ENCODE results near the gene PNLIP.

PNLIP gene

GRCh38 chr10:116545756-116546155, at the start of gene PNLIP:
Gene PNLIP (plus strand): TSS chr10:116545931. CDS start chr10:116546093, 162 bp downstream.
- no peak for DNase-seq (ENCODE audit: low read depth, low spot score)
- H3K27ac ChIP-seq = no peak within 1 kb of the TSS

GRCh38 chr10:116504786-116505185, 40.9 kb upstream of the PNLIP start:
- no peak overlapping the region for H3K27ac ChIP-seq
- DNase-seq (ENCODE audit: low read depth, low spot score) = no peak

- DNase-seq (ENCODE audit: low read depth, low spot score) = no peak
- no peak overlapping the region for H3K27ac ChIP-seq
These were observed 35.2 kb upstream of the PNLIP start for GRCh38 chr10:116510565-116510964.

GRCh38 chr10:116511365-116511764, 34.4 kb upstream of the PNLIP start:
- no peak overlapping the region for H3K27ac ChIP-seq
- DNase-seq (ENCODE audit: low read depth, low spot score) = no peak

- H3K27ac ChIP-seq = no peak overlapping the region
- DNase-seq (ENCODE audit: low read depth, low spot score) = no peak
These were observed 24.1 kb upstream of the PNLIP start for GRCh38 chr10:116521424-116522290.

GRCh38 chr10:116522803-116523381, 22.8 kb upstream of the PNLIP start:
- no peak for DNase-seq (ENCODE audit: low read depth, low spot score)
- no peak overlapping the region for H3K27ac ChIP-seq

- H3K27ac ChIP-seq = no peak overlapping the region
- DNase-seq (ENCODE audit: low read depth, low spot score) = no peak
These were observed 21.0 kb upstream of the PNLIP start for GRCh38 chr10:116524736-116525135.

- no peak for DNase-seq (ENCODE audit: low read depth, low spot score)
- no peak overlapping the region for H3K27ac ChIP-seq
These were observed 19.5 kb upstream of the PNLIP start for GRCh38 chr10:116526219-116526618.

GRCh38 chr10:116536810-116537209, 8.9 kb upstream of the PNLIP start:
- DNase-seq (ENCODE audit: low read depth, low spot score) = no peak
- H3K27ac ChIP-seq = no peak overlapping the region

- DNase-seq (ENCODE audit: low read depth, low spot score) = peak; percentile 12
- H3K27ac ChIP-seq = no peak overlapping the region
These were observed 7.3 kb upstream of the PNLIP start for GRCh38 chr10:116538456-116538855.

GRCh38 chr10:116538992-116539391, 6.7 kb upstream of the PNLIP start:
- DNase-seq (ENCODE audit: low read depth, low spot score) = no peak
- no peak overlapping the region for H3K27ac ChIP-seq

GRCh38 chr10:116540814-116541213, 4.9 kb upstream of the PNLIP start:
- no peak overlapping the region for H3K27ac ChIP-seq
- no peak for DNase-seq (ENCODE audit: low read depth, low spot score)

- no peak overlapping the region for H3K27ac ChIP-seq
- no peak for DNase-seq (ENCODE audit: low read depth, low spot score)
These were observed 3.6 kb upstream of the PNLIP start for GRCh38 chr10:116542007-116542677.

GRCh38 chr10:116545122-116545521, 609 bp upstream of the PNLIP start:
- DNase-seq (ENCODE audit: low read depth, low spot score) = no peak

GRCh38 chr10:116548301-116548700, 2.6 kb downstream of the PNLIP start:
- no peak overlapping the region for H3K27ac ChIP-seq
- no peak for DNase-seq (ENCODE audit: low read depth, low spot score)

More at GRCh38 chr10:116545122-116545521, 609 bp upstream of the PNLIP start:
- no peak overlapping the region for H3K27ac ChIP-seq

GRCh38 chr10:116553378-116553980, 7.7 kb downstream of the PNLIP start:
- no peak overlapping the region for H3K27ac ChIP-seq
- DNase-seq (ENCODE audit: low read depth, low spot score) = no peak

GRCh38 chr10:116554628-116555027, 8.9 kb downstream of the PNLIP start:
- H3K27ac ChIP-seq = no peak overlapping the region
- DNase-seq (ENCODE audit: low read depth, low spot score) = no peak

GRCh38 chr10:116555880-116556279, 10.1 kb downstream of the PNLIP start:
- no peak for DNase-seq (ENCODE audit: low read depth, low spot score)
- no peak overlapping the region for H3K27ac ChIP-seq

- DNase-seq (ENCODE audit: low read depth, low spot score) = no peak
- H3K27ac ChIP-seq = no peak overlapping the region
These were observed 11.7 kb downstream of the PNLIP start for GRCh38 chr10:116557305-116557880.

GRCh38 chr10:116565534-116565933, 19.8 kb downstream of the PNLIP start:
- DNase-seq (ENCODE audit: low read depth, low spot score) = no peak
- H3K27ac ChIP-seq = no peak overlapping the region
